Measurements from ENCODE around the gene PHYKPL.

DNA sequence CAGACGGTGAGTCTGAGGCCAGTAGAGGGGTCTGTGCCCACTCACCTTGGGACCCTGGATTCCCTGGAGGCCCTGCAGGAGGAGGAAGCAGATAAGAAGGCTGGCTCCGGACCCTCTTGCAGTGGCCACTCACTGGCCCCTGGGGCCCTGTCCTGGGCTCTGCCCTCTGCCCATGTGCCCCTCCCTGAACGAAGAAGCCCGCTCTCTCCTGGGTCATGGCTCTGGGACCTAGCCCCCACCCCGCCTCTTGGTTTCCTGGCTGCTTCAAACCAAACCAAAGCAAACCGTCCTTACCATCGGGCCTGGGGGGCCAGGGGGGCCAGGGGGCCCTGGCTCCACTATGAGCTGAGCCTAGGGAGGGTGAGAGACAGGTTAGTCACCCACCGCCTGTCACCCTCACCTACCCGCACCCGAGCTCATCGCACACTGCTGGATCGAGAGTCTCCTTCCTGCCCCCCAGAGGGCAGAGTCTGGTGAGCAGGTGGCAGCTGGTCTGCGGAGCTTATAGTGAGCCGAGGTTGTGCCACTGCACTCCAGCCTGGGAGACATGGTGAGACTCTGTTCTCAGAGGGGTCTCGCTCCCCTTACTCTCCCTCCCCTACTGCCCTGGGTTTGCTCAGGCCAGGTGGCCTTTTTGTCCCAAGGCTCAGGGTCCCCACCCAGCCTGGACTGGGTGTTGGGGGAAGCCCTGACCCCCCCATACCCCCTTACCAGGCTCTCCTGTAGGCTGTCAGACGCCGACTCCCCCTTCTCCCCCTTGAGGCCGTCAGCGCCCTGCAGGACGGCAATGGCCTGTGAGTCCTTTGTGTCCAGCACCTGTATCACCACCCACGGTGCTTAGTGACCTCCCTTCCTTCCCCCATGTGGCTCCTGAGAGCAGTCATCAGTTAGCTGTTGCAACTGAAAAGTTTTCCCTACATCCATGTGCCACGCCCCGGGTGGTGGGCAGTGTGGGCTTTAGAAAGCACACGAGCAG, 15.2 kb upstream of the PHYKPL start:
- no peak for TF ChIP-seq ZNF253 (CRISPR knock-in tag; IDR thresholded peaks at IDR 0.05; ENCODE audit: borderline replicate concordance)
- no peak for TF ChIP-seq ZBTB39 (CRISPR knock-in tag; IDR thresholded peaks at IDR 0.05)
- no peak for TF ChIP-seq BRCA1 (CRISPR knock-in tag; IDR thresholded peaks at IDR 0.05)
- TF ChIP-seq MIER2 (CRISPR knock-in tag; IDR thresholded peaks at IDR 0.05), result no peak
- TF ChIP-seq ZNF747 (CRISPR knock-in tag; IDR thresholded peaks at IDR 0.05; ENCODE audit: borderline replicate concordance), result no peak
- TF ChIP-seq, protein P1, sequence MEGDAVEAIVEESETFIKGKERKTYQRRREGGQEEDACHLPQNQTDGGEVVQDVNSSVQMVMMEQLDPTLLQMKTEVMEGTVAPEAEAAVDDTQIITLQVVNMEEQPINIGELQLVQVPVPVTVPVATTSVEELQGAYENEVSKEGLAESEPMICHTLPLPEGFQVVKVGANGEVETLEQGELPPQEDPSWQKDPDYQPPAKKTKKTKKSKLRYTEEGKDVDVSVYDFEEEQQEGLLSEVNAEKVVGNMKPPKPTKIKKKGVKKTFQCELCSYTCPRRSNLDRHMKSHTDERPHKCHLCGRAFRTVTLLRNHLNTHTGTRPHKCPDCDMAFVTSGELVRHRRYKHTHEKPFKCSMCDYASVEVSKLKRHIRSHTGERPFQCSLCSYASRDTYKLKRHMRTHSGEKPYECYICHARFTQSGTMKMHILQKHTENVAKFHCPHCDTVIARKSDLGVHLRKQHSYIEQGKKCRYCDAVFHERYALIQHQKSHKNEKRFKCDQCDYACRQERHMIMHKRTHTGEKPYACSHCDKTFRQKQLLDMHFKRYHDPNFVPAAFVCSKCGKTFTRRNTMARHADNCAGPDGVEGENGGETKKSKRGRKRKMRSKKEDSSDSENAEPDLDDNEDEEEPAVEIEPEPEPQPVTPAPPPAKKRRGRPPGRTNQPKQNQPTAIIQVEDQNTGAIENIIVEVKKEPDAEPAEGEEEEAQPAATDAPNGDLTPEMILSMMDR (CRISPR knock-in tag; IDR thresholded peaks at IDR 0.05), result peak; percentile 9; the same call in 1 of the 2 replicates
- no peak for TF ChIP-seq EZH2 (conservative IDR thresholded peaks at IDR 0.05; ENCODE audit: low read depth, low read length)
- no peak for TF ChIP-seq ISL2 (CRISPR knock-in tag; IDR thresholded peaks at IDR 0.05)
